Airway epithelial cell (primary cell): Measurements from ENCODE around the gene SECISBP2L. TPM values are rescaled to one million over a fixed set of nuclear protein-coding genes. Genes with fewer than 3 reads are reported as not detected.

ENCODE experiments used
- total RNA-seq: library from RNA; depleted of rRNA; stranded (reverse); fragments of >200 nt; gene quantifications from 2 replicates; pipeline ENCODE4 v1.2.3, GENCODE V29; 2015

Gene SECISBP2L
- 6.6 and 12.6 TPM in 2 replicates for total RNA-seq

GRCh38 chr15:49046220-49047102, at the start of gene SECISBP2L:
Gene SECISBP2L (minus strand): TSS chr15:49046446. CDS start chr15:49046299, 147 bp downstream.

DNA sequence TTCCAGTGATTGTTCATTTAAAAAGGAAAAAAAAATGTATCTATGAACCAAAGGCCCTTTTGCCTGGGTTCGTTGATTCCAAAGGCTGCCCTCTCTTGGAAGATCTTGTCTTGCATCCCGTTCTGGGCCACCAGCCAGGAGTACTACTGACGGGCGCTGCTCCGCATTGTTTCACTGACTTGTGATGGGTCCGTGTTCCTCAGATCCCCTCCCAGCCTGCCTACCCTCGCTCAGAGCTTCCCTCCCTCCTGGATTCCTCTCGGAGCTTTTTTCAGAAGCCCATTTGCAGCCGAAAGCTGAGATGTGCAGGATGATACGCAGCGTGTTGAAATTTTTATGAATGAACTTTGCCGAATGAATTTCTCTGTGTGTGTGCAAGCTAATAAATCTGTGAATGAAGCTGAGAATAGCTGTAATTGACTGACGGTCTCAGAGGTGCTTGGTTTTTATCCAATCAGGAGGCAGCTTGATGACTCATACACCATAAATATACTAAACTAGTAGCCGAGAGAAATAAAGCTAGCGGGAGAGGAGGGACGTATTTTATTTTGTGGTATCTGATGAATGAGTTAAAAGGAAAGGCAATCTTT, 82.6 kb downstream of the SECISBP2L start, which contains the start of gene SHC4:
SHC4 (minus strand) TSS at position 396 of the 590 bp plus-strand sequence. CDS start 904 bp downstream, outside the sequence.

Other genes with a start within 250 kb of the SECISBP2L start
- gene CEP152, start 235.4 kb downstream of the SECISBP2L start, total RNA-seq: 3.2 and 5.6 TPM in 2 replicates
- 115 and 166 TPM in 2 replicates for gene EID1, start 168.3 kb downstream of the SECISBP2L start, total RNA-seq
- gene SHC4, start 82.5 kb downstream of the SECISBP2L start, total RNA-seq: 0.37 and 0.78 TPM in 2 replicates
- gene COPS2, start 109.2 kb upstream of the SECISBP2L start, total RNA-seq: 35.7 and 38.9 TPM in 2 replicates
- 15.7 and 22.0 TPM in 2 replicates for gene GALK2, start 123.8 kb upstream of the SECISBP2L start, total RNA-seq